HEK293 (cell line): Measurements from ENCODE around the gene SERPINA6.
"Not testable (repeated sequence)": the region's sequence is repeated elsewhere in the genome, so short reads cannot be mapped to it uniquely, and the experiment has no call there.

ENCODE experiments used
- CTCF ChIA-PET: fragments of 350-600 bp; formaldehyde crosslinking; extraction: SDS; loops from one replicate; lab custom pipeline; 2021; ENCODE audit warnings: antibody characterized with exemption; lab: Yijun Ruan, JAX
- POLR2A ChIA-PET: fragments of 300-600 bp; formaldehyde crosslinking; extraction: SDS; loops from one replicate; lab custom pipeline; 2020; ENCODE audit warnings: antibody characterized with exemption, inconsistent platforms; lab: Yijun Ruan, JAX
- H3K27ac ChIP-seq: fragments of 200-500 bp; sonication (Bioruptor generic); 2 replicates; pipeline ENCODE4 v1.5.1; 2014; ENCODE audit warnings: low read depth, low read length, control low read depth, inconsistent platforms; ENCODE audit errors: extremely low read depth
- H3K36me3 ChIP-seq, 2 experiments: fragments of 200-500 bp in 1 of 2; sonication (Bioruptor generic) in 1 of 2; 1 replicate in 1 of 2; 2 replicates in 1 of 2; pipeline ENCODE4 v1.5.1; 2014 to 2017; ENCODE audit warnings: inconsistent platforms in 2 of 2, low read length in 2 of 2; ENCODE audit not compliant: control insufficient read depth in 2 of 2, insufficient read depth in 1 of 2
- H3K4me1 ChIP-seq: fragments of 200-500 bp; sonication (Bioruptor generic); 2 replicates; pipeline ENCODE4 v1.5.1; 2014; ENCODE audit warnings: mild to moderate bottlenecking, low read length, inconsistent platforms; ENCODE audit not compliant: control insufficient read depth, insufficient read depth
- H3K4me3 ChIP-seq: 2 replicates; pipeline ENCODE4 v1.5.1; 2011; ENCODE audit warnings: low read depth, mild to moderate bottlenecking, control low read depth, low read length, moderate library complexity
- H3K9me3 ChIP-seq: fragments of 200-500 bp; sonication (Bioruptor generic); 2 replicates; pipeline ENCODE4 v1.5.1; 2014; ENCODE audit warnings: low read depth, low read length, inconsistent platforms; ENCODE audit not compliant: control insufficient read depth, insufficient read depth
- ATF2 ChIP-seq: fragments of 450-650 bp; formaldehyde crosslinking; IDR thresholded peaks from 2 replicates; pipeline ENCODE4 v1.5.1; 2016; ENCODE audit warnings: missing biosample characterization, missing genetic modification characterization, low read depth
- BCL11A ChIP-seq: fragments of 450-650 bp; formaldehyde crosslinking; IDR thresholded peaks from 2 replicates; pipeline ENCODE4 v1.5.1; 2016; ENCODE audit warnings: low read depth, missing biosample characterization, missing genetic modification characterization
- BCL6B ChIP-seq: fragments of 450-650 bp; formaldehyde crosslinking; IDR thresholded peaks from 2 replicates; pipeline ENCODE4 v1.5.1; 2017; ENCODE audit warnings: missing biosample characterization, missing genetic modification characterization
- GLIS2 ChIP-seq: fragments of 450-650 bp; formaldehyde crosslinking; IDR thresholded peaks from 2 replicates; pipeline ENCODE4 v1.5.1; 2016; ENCODE audit warnings: missing biosample characterization, missing genetic modification characterization
- KLF7 ChIP-seq: fragments of 450-650 bp; formaldehyde crosslinking; IDR thresholded peaks from 2 replicates; pipeline ENCODE4 v1.5.1; 2016; ENCODE audit warnings: missing biosample characterization, missing genetic modification characterization, borderline replicate concordance
- KLF9 ChIP-seq: fragments of 450-650 bp; formaldehyde crosslinking; IDR thresholded peaks from 2 replicates; pipeline ENCODE4 v1.5.1; 2016; ENCODE audit warnings: missing biosample characterization, missing genetic modification characterization, low read depth
- MEIS1 ChIP-seq: sonication (generic); formaldehyde crosslinking; IDR thresholded peaks from 2 replicates; pipeline ENCODE4 v1.8.1; 2022; ENCODE audit warnings: missing genetic modification reagents, mild to moderate bottlenecking, borderline replicate concordance
- OSR2 ChIP-seq: fragments of 450-650 bp; formaldehyde crosslinking; IDR thresholded peaks from 2 replicates; pipeline ENCODE4 v1.5.1; 2016; ENCODE audit warnings: missing biosample characterization, missing genetic modification characterization
- PRDM1 ChIP-seq: fragments of 450-650 bp; formaldehyde crosslinking; IDR thresholded peaks from 2 replicates; pipeline ENCODE4; 2016; ENCODE audit warnings: missing biosample characterization, missing genetic modification characterization
- PRDM4 ChIP-seq: fragments of 450-650 bp; formaldehyde crosslinking; IDR thresholded peaks from 2 replicates; pipeline ENCODE4 v1.5.1; 2017; ENCODE audit warnings: missing biosample characterization, missing genetic modification characterization
- SCRT2 ChIP-seq: fragments of 450-650 bp; formaldehyde crosslinking; IDR thresholded peaks from 2 replicates; pipeline ENCODE4 v1.5.1; 2016; ENCODE audit warnings: missing biosample characterization, missing genetic modification characterization
- YY1 ChIP-seq: fragments of 450-650 bp; formaldehyde crosslinking; IDR thresholded peaks from 2 replicates; pipeline ENCODE4 v1.5.1; 2018; ENCODE audit warnings: missing biosample characterization, missing genetic modification characterization
- ZEB2 ChIP-seq: fragments of 450-650 bp; formaldehyde crosslinking; IDR thresholded peaks from 2 replicates; pipeline ENCODE4 v1.5.1; 2016; ENCODE audit warnings: missing biosample characterization, missing genetic modification characterization
- ZFHX2 ChIP-seq: fragments of 450-650 bp; formaldehyde crosslinking; conservative IDR thresholded peaks from 2 replicates; pipeline ENCODE4 v1.5.1; 2016; ENCODE audit warnings: missing biosample characterization, missing genetic modification characterization
- ZNF10 ChIP-seq: fragments of 450-650 bp; formaldehyde crosslinking; IDR thresholded peaks from 2 replicates; pipeline ENCODE4 v1.5.1; 2017; ENCODE audit warnings: missing biosample characterization, missing genetic modification characterization
- ZNF146 ChIP-seq: fragments of 450-650 bp; formaldehyde crosslinking; IDR thresholded peaks from 2 replicates; pipeline ENCODE4 v1.5.1; 2016; ENCODE audit warnings: missing biosample characterization, missing genetic modification characterization
- ZNF155 ChIP-seq: fragments of 450-650 bp; formaldehyde crosslinking; IDR thresholded peaks from 2 replicates; pipeline ENCODE4 v1.5.1; 2016; ENCODE audit warnings: missing biosample characterization, missing genetic modification characterization
- ZNF221 ChIP-seq: fragments of 450-650 bp; formaldehyde crosslinking; IDR thresholded peaks from 2 replicates; pipeline ENCODE4 v1.5.1; 2017; ENCODE audit warnings: missing biosample characterization, missing genetic modification characterization, borderline replicate concordance
- ZNF292 ChIP-seq: fragments of 450-650 bp; formaldehyde crosslinking; IDR thresholded peaks from 2 replicates; pipeline ENCODE4 v1.5.1; 2016; ENCODE audit warnings: low read depth, missing biosample characterization, missing genetic modification characterization, borderline replicate concordance
- ZNF366 ChIP-seq: fragments of 450-650 bp; formaldehyde crosslinking; conservative IDR thresholded peaks from 2 replicates; pipeline ENCODE4 v1.5.1; 2016; ENCODE audit warnings: missing biosample characterization, missing genetic modification characterization
- ZNF404 ChIP-seq: fragments of 450-650 bp; formaldehyde crosslinking; IDR thresholded peaks from 2 replicates; pipeline ENCODE4 v1.5.1; 2017; ENCODE audit warnings: missing biosample characterization, missing genetic modification characterization
- ZNF501 ChIP-seq: fragments of 450-650 bp; formaldehyde crosslinking; IDR thresholded peaks from 2 replicates; pipeline ENCODE4 v1.5.1; 2016; ENCODE audit warnings: missing biosample characterization, missing genetic modification characterization
- ZNF521 ChIP-seq: fragments of 450-650 bp; formaldehyde crosslinking; IDR thresholded peaks from 2 replicates; pipeline ENCODE4 v1.5.1; 2017; ENCODE audit warnings: missing biosample characterization, mild to moderate bottlenecking, missing genetic modification characterization
- ZNF555 ChIP-seq: fragments of 450-650 bp; formaldehyde crosslinking; conservative IDR thresholded peaks from 2 replicates; pipeline ENCODE4 v1.5.1; 2017; ENCODE audit warnings: missing biosample characterization, mild to moderate bottlenecking, missing genetic modification characterization, inconsistent platforms
- ZNF585B ChIP-seq: fragments of 450-650 bp; formaldehyde crosslinking; IDR thresholded peaks from 2 replicates; pipeline ENCODE4 v1.5.1; 2016; ENCODE audit warnings: missing biosample characterization, missing genetic modification characterization
- ZNF658 ChIP-seq: fragments of 450-650 bp; formaldehyde crosslinking; IDR thresholded peaks from 2 replicates; pipeline ENCODE4; 2016; ENCODE audit warnings: missing biosample characterization, missing genetic modification characterization
- ZNF701 ChIP-seq: fragments of 450-650 bp; formaldehyde crosslinking; IDR thresholded peaks from 2 replicates; pipeline ENCODE4 v1.5.1; 2016; ENCODE audit warnings: missing biosample characterization, missing genetic modification characterization
- ZNF785 ChIP-seq: fragments of 450-650 bp; formaldehyde crosslinking; IDR thresholded peaks from 2 replicates; pipeline ENCODE4 v1.5.1; 2016; ENCODE audit warnings: missing biosample characterization, missing genetic modification characterization
- TF ChIP-seq, protein P1 (sequence below): fragments of 450-650 bp; formaldehyde crosslinking; IDR thresholded peaks from 2 replicates; pipeline ENCODE4 v1.5.1; 2016; ENCODE audit warnings: missing biosample characterization, missing genetic modification characterization

SERPINA6 gene

GRCh38 chr14:94269156-94269555, 54.0 kb downstream of the SERPINA6 start:
- POLR2A ChIA-PET, result no interaction called here
- Histone ChIP-seq H3K4me3 (no peak overlapping the region), H3K36me3 (no peaks in the 10 kb centered on the region; a peak in 1 of 3 replicates), H3K4me1 (no peaks in the 10 kb centered on the region; the same call in 1 of the 2 replicates), H3K27ac (no peak overlapping the region), H3K9me3 (no peaks in the 10 kb centered on the region)
- CTCF ChIA-PET, result interaction anchor here (0.5 kb wide), 1 partner anchor 34 kb away, joined by 3 read pairs; no protein-coding TSS in a partner anchor
- TF ChIP-seq ZNF221, result no peak
- TF ChIP-seq ZNF585B, result no peak
- TF ChIP-seq ZNF521 (tag by site-specific recombination), result no peak
- no peak for TF ChIP-seq OSR2 (tag by site-specific recombination)
- TF ChIP-seq PRDM1 (tag by site-specific recombination), result no peak
- TF ChIP-seq ZNF10, result no peak
- no peak for TF ChIP-seq ATF2 (tag by site-specific recombination)
- no peak for TF ChIP-seq ZNF501
- TF ChIP-seq PRDM4 (tag by site-specific recombination), result no peak
- TF ChIP-seq ZNF701 (tag by site-specific recombination), result no peak
- TF ChIP-seq ZNF785, result no peak
- no peak for TF ChIP-seq ZNF404
- TF ChIP-seq ZNF146, result no peak
- TF ChIP-seq MEIS1 (CRISPR knock-in tag), result no peak
- no peak for TF ChIP-seq ZFHX2 (tag by site-specific recombination)

- POLR2A ChIA-PET, H3K36me3 ChIP-seq, H3K27ac ChIP-seq, H3K4me1 ChIP-seq, CTCF ChIA-PET, H3K9me3 ChIP-seq, H3K4me3 ChIP-seq: not testable (repeated sequence)
Measured at GRCh38 chr14:94268582-94268981, 54.6 kb downstream of the SERPINA6 start.

DNA sequence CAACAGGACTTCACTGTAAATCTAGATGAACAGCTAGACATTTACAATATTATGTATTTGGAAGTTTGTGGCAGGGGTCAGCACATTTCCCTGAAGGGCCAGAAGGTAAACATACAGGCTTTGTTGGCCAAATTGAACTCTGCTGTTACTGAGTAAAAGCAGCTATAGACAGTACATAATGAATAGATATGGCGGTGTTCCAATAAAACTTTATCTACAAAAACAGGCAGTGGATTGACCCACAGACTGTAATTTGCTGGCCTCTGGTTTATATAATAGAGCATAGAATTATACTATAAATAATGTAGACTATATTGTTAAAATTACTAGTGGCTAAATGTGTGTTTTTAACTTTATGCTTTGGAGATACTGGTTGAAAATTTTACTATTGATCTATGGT, 55.8 kb downstream of the SERPINA6 start:
- TF ChIP-seq KLF7 (tag by site-specific recombination), result no peak
- TF ChIP-seq BCL6B (tag by site-specific recombination), result no peak
- TF ChIP-seq ZNF292 (tag by site-specific recombination), result no peak
- no peak for TF ChIP-seq ZNF658
- TF ChIP-seq GLIS2 (tag by site-specific recombination), result no peak
- TF ChIP-seq ZNF366 (tag by site-specific recombination), result no peak
- no peak for TF ChIP-seq YY1
- no peak for TF ChIP-seq KLF9 (tag by site-specific recombination)
- TF ChIP-seq ZNF521 (tag by site-specific recombination), result no peak
- no peak for TF ChIP-seq ZNF555 (tag by site-specific recombination)
- TF ChIP-seq ZNF155 (tag by site-specific recombination), result no peak
- TF ChIP-seq ZEB2, result no peak
- TF ChIP-seq ZNF785, result no peak
- no peak for TF ChIP-seq BCL11A (tag by site-specific recombination)
- TF ChIP-seq, protein P1, sequence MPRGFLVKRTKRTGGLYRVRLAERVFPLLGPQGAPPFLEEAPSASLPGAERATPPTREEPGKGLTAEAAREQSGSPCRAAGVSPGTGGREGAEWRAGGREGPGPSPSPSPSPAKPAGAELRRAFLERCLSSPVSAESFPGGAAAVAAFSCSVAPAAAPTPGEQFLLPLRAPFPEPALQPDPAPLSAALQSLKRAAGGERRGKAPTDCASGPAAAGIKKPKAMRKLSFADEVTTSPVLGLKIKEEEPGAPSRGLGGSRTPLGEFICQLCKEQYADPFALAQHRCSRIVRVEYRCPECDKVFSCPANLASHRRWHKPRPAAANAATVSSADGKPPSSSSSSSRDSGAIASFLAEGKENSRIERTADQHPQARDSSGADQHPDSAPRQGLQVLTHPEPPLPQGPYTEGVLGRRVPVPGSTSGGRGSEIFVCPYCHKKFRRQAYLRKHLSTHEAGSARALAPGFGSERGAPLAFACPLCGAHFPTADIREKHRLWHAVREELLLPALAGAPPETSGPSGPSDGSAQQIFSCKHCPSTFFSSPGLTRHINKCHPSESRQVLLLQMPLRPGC (tag by site-specific recombination), result no peak
- no peak for TF ChIP-seq SCRT2
- Histone ChIP-seq H3K4me3 (no peak overlapping the region), H3K27ac (no peak overlapping the region), H3K9me3 (no peaks in the 10 kb centered on the region), H3K4me1 (no peaks in the 10 kb centered on the region; the same call in 1 of the 2 replicates), H3K36me3 (no peaks in the 10 kb centered on the region; a peak in 1 of 3 replicates)
- ChIA-PET CTCF (no interaction called here), POLR2A (no interaction called here)
